Left cardiac atrium (tissue), 4 donors: Measurements from ENCODE around the gene KREMEN1. TPM values are rescaled to one million over a fixed set of nuclear protein-coding genes. Genes with fewer than 3 reads are reported as not detected.
"Not testable (repeated sequence)": the region's sequence is repeated elsewhere in the genome, so short reads cannot be mapped to it uniquely, and the experiment has no call there.

Experiments used
- ATAC-seq, 2 donors: fragments of 200-7000 bp; cut with Tn5 transposase; one replicate each; pipeline ENCODE4 v1.9.1; 2020; ENCODE audit warnings: mild to moderate bottlenecking in 2 of 2, moderate library complexity in 2 of 2
- DNase-seq: peaks from one replicate; pipeline ENCODE4 v3.0.0-alpha.2; 2020
- intact Hi-C, 2 donors: fragments of 100-400 bp; cut with DNase I; formaldehyde crosslinking; loops; one replicate each; pipeline versions ENCODE4 v1.14.1 to v1.15.1; 2022 to 2023
- total RNA-seq, 2 donors: library from RNA; stranded (reverse); fragmentation: NEBNext Ultra II Directional; extraction: Animal tissue kit (Norgen Biotek cat#: 25700); gene quantifications; one replicate each; pipeline ENCODE4 v1.2.1, GENCODE V29; 2021
- donor health status: DM: no; HTN: yes; CAD: no.
- donor health status: DM: no; HTN: yes; CAD: no; lungs with severe emphysema.
- donor health status: DM: yes; HTN: yes; CAD: no.
- donor health status: Dilated cardiomyopathy.

The KREMEN1 gene
- total RNA-seq, 2 donors from 2014 or later = 39.1 to 49.8 TPM

GRCh38 chr22:29071261-29072045, 1.4 kb upstream of the KREMEN1 start:
- ATAC-seq (peak in 1 of 2 donors; percentile 21), DNase-seq (peak; percentile 55)
- intact Hi-C loops = loop anchor here in 1 of 2 donors (2.0 kb wide), 1 partner anchor 83 kb away; no protein-coding TSS in a partner anchor

GRCh38 chr22:29072193-29072978, 449 bp upstream of the KREMEN1 start:
- intact Hi-C loops = loop anchor here in 1 of 2 donors (2.0 kb wide), 1 partner anchor 82 kb away; no protein-coding TSS in a partner anchor
- ATAC-seq (peak; percentile 93 to 94), DNase-seq (peak; percentile 89)

GRCh38 chr22:29073618-29074275, 912 bp downstream of the KREMEN1 start:
- intact Hi-C loops = loop anchor here in 1 of 2 donors (2.0 kb wide), 1 partner anchor 81 kb away; no protein-coding TSS in a partner anchor
- peak; percentile 63 for DNase-seq

GRCh38 chr22:29074276-29074772, 1.5 kb downstream of the KREMEN1 start:
- DNase-seq (no peak), ATAC-seq (peak in 1 of 2 donors; percentile 1)
- intact Hi-C loops = no loop called here

More at GRCh38 chr22:29073618-29074275, 912 bp downstream of the KREMEN1 start:
- ATAC-seq = peak; percentile 69 to 71

- ATAC-seq (no peak), DNase-seq (no peak)
- intact Hi-C loops = no loop called here
These were observed 5.4 kb downstream of the KREMEN1 start for GRCh38 chr22:29078036-29078868.

- no peak for DNase-seq
- peak in 1 of 2 donors; percentile 6 for ATAC-seq
- intact Hi-C loops = no loop called here
These were observed 6.0 kb downstream of the KREMEN1 start for GRCh38 chr22:29078869-29079207.

GRCh38 chr22:29079218-29079901, 6.5 kb downstream of the KREMEN1 start:
- intact Hi-C loops = no loop called here
- DNase-seq (no peak), ATAC-seq (no peak)

GRCh38 chr22:29080106-29080975, 7.5 kb downstream of the KREMEN1 start:
- intact Hi-C loops = no loop called here
- ATAC-seq (peak in 1 of 2 donors; percentile 13), DNase-seq (no peak)

GRCh38 chr22:29081517-29082236, 8.8 kb downstream of the KREMEN1 start:
- intact Hi-C loops = no loop called here
- peak; percentile 50 to 66 for ATAC-seq
- no peak for DNase-seq

- DNase-seq = no peak
- ATAC-seq = no peak
- intact Hi-C loops = no loop called here
These were observed 10.2 kb downstream of the KREMEN1 start for GRCh38 chr22:29082826-29083545.

GRCh38 chr22:29083576-29083932, 10.7 kb downstream of the KREMEN1 start:
- ATAC-seq, intact Hi-C loops, DNase-seq: not testable (repeated sequence)

- ATAC-seq = no peak
- intact Hi-C loops = no loop called here
- no peak for DNase-seq
These were observed 11.2 kb downstream of the KREMEN1 start for GRCh38 chr22:29083933-29084591.

- DNase-seq (no peak), ATAC-seq (no peak)
- intact Hi-C loops = no loop called here
These were observed 14.2 kb downstream of the KREMEN1 start for GRCh38 chr22:29087012-29087411.

GRCh38 chr22:29088809-29089208, 16.0 kb downstream of the KREMEN1 start:
- no peak for DNase-seq
- intact Hi-C loops = no loop called here
- ATAC-seq = no peak

- DNase-seq = no peak
- intact Hi-C loops = no loop called here
- ATAC-seq = no peak
These were observed 16.7 kb downstream of the KREMEN1 start for GRCh38 chr22:29089507-29089906.
